Liver (tissue), 9 donors: ENCODE data around the gene RERE. TPM values are rescaled to one million over a fixed set of nuclear protein-coding genes. Genes with fewer than 3 reads are reported as not detected.

Source experiments
- DNase-seq: peaks from one replicate; pipeline ENCODE4 v3.0.0-alpha.2; 2017; ENCODE audit warnings: low spot score
- H3K27ac ChIP-seq, 2 donors: one replicate each; pipeline ENCODE4 v1.7.0; 2013; ENCODE audit warnings: inconsistent platforms in 2 of 2, low read length in 2 of 2, control low read depth in 1 of 2, low read depth in 1 of 2, mild to moderate bottlenecking in 1 of 2
- H3K27me3 ChIP-seq, 4 donors: one replicate each; pipeline versions ENCODE4 v1.6.1 to v1.7.0; 2013; ENCODE audit warnings: low read length in 3 of 4, inconsistent platforms in 1 of 4, mild to moderate bottlenecking in 1 of 4, moderate library complexity in 1 of 4; ENCODE audit not compliant: control insufficient read depth in 4 of 4, insufficient read depth in 4 of 4
- H3K36me3 ChIP-seq, 4 donors: one replicate each; pipeline versions ENCODE4 v1.6.1 to v1.7.0; 2013; ENCODE audit warnings: low read length in 3 of 4, mild to moderate bottlenecking in 3 of 4, low read depth in 1 of 4, moderate library complexity in 1 of 4; ENCODE audit not compliant: control insufficient read depth in 4 of 4, insufficient read depth in 3 of 4
- H3K4me1 ChIP-seq, 4 donors: one replicate each; pipeline versions ENCODE4 v1.6.1 to v1.7.0; 2013; ENCODE audit warnings: low read length in 3 of 4, mild to moderate bottlenecking in 3 of 4, moderate library complexity in 1 of 4; ENCODE audit not compliant: control insufficient read depth in 4 of 4, insufficient read depth in 4 of 4
- H3K4me3 ChIP-seq, 3 donors: one replicate each; pipeline versions ENCODE4 v1.6.1 to v1.7.0; 2013; ENCODE audit warnings: low read length in 3 of 3, control low read depth in 1 of 3, low read depth in 1 of 3, mild to moderate bottlenecking in 1 of 3
- H3K9ac ChIP-seq, 2 donors: one replicate each; pipeline ENCODE4 v1.7.0; 2013; ENCODE audit warnings: low read length in 2 of 2, mild to moderate bottlenecking in 2 of 2, moderate library complexity in 2 of 2, control low read depth in 1 of 2, low read depth in 1 of 2
- H3K9me3 ChIP-seq, 4 donors: one replicate each; pipeline versions ENCODE4 v1.6.1 to v1.7.0; 2013; ENCODE audit warnings: low read length in 3 of 4; ENCODE audit not compliant: control insufficient read depth in 4 of 4
- CTCF ChIP-seq: fragments of 150-350 bp; IDR thresholded peaks from 2 replicates; pipeline ENCODE4 v1.5.1; 2017; ENCODE audit warnings: improper control_type of control experiment, low read depth, low read length; ENCODE audit not compliant: missing input control
- EGR1 ChIP-seq, 2 donors: IDR thresholded peaks; 2 replicates each; pipeline ENCODE4 v1.6.1; 2016 to 2018; ENCODE audit warnings: antibody characterized with exemption in 2 of 2, low read depth in 2 of 2
- FOXA1 ChIP-seq: IDR thresholded peaks from 2 replicates; pipeline ENCODE4 v1.6.1; 2016; ENCODE audit warnings: antibody characterized with exemption
- FOXA2 ChIP-seq: IDR thresholded peaks from 2 replicates; pipeline ENCODE4 v1.6.1; 2016; ENCODE audit warnings: antibody characterized with exemption
- GABPA ChIP-seq, 2 donors: IDR thresholded peaks in 1 of 2; conservative IDR thresholded peaks in 1 of 2; 2 replicates each; pipeline ENCODE4 v1.6.1; 2016; ENCODE audit warnings: antibody characterized with exemption in 2 of 2, mild to moderate bottlenecking in 1 of 2, moderate library complexity in 1 of 2
- HNF4A ChIP-seq, 2 donors: conservative IDR thresholded peaks; 2 replicates each; pipeline ENCODE4 v1.6.1; 2016; ENCODE audit warnings: antibody characterized with exemption in 2 of 2, mild to moderate bottlenecking in 2 of 2
- HNF4G ChIP-seq: IDR thresholded peaks from 2 replicates; pipeline ENCODE4 v1.6.1; 2016; ENCODE audit warnings: antibody characterized with exemption
- JUND ChIP-seq, 2 donors: IDR thresholded peaks; 2 replicates each; pipeline ENCODE4 v1.6.1; 2016; ENCODE audit warnings: antibody characterized with exemption in 2 of 2
- NR2F2 ChIP-seq: IDR thresholded peaks from 2 replicates; pipeline ENCODE4 v1.6.1; 2016; ENCODE audit warnings: antibody characterized with exemption
- REST ChIP-seq: IDR thresholded peaks from 2 replicates; pipeline ENCODE4 v1.6.1; 2016; ENCODE audit warnings: antibody characterized with exemption, mild to moderate bottlenecking
- RXRA ChIP-seq, 2 donors: IDR thresholded peaks; 2 replicates each; pipeline ENCODE4 v1.6.1; 2017 to 2018; ENCODE audit warnings: antibody characterized with exemption in 2 of 2, mild to moderate bottlenecking in 1 of 2
- SP1 ChIP-seq: IDR thresholded peaks from 2 replicates; pipeline ENCODE4 v1.6.1; 2018; ENCODE audit warnings: antibody characterized with exemption, mild to moderate bottlenecking
- TAF1 ChIP-seq: conservative IDR thresholded peaks from 2 replicates; pipeline ENCODE4 v1.6.1; 2016; ENCODE audit warnings: antibody characterized with exemption, mild to moderate bottlenecking
- YY1 ChIP-seq: IDR thresholded peaks from 2 replicates; pipeline ENCODE4 v1.6.1; 2016; ENCODE audit warnings: antibody characterized with exemption, mild to moderate bottlenecking
- ZBTB33 ChIP-seq: IDR thresholded peaks from 2 replicates; pipeline ENCODE4 v1.6.1; 2016; ENCODE audit warnings: antibody characterized with exemption
- WGBS: extraction: QIAGEN DNeasy Blood & Tissue Kit; methylation state at CpG from one replicate; pipeline ENCODE4 v1.1.7; 2013; 5-methylcytosine and 5-hydroxymethylcytosine counted together
- polyA plus RNA-seq, 2 donors: library from polyadenylated mRNA; stranded (reverse) in 1 of 2; unstranded in 1 of 2; fragments of 200-250 nt in 1 of 2; fragments of >200 nt in 1 of 2; fragmentation: Nextera tagmentation in 1 of 2; extraction: Ambion mirVana in 1 of 2; gene quantifications; one replicate each; pipeline versions ENCODE4 v1.2.1 to v1.2.3, GENCODE V29; 2013 to 2015
- total RNA-seq, 2 donors: library from RNA; depleted of rRNA; stranded (reverse); fragments of >200 nt; gene quantifications; one replicate each; pipeline ENCODE4 v1.2.3, GENCODE V29; 2014
- TF ChIP-seq, protein P1 (sequence below): IDR thresholded peaks from 2 replicates; pipeline ENCODE4 v1.6.1; 2016; ENCODE audit warnings: antibody characterized with exemption
- donor health status: healthy.
- donor health status: healthy.
- donor health status: healthy.
- donor health status: healthy.
- donor health status: healthy.

The RERE gene
- total and polyA plus RNA-seq, 4 donors: 9.8 to 49.1 (median 24.8) TPM

DNA sequence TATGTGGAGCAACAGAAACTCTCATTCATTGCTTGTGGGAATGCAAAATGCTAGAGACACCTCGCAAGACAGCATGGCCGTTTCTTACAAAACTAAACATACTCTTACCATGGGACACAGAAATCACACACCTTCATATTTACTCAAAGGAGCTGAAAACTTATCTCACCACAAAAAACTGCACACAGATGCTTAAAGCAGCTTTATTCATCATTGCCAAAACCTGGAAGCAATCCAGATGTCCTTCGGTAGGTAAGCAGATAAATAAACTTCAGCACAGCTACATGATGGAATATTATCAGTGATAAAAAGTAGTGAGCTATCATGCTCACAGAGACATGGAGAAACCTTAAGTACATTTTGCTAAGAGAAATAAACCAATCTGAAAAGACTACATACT is 124.3 kb downstream of the RERE start:
- Histone ChIP-seq H3K27ac (no peak overlapping the region), H3K36me3 (no peaks in the 10 kb centered on the region), H3K4me1 (no peaks in the 10 kb centered on the region), H3K27me3 (no peaks in the 10 kb centered on the region), H3K9me3 (no peaks in the 10 kb centered on the region), H3K9ac (no peak overlapping the region), H3K4me3 (no peak overlapping the region)
- no peak for TF ChIP-seq REST
- TF ChIP-seq ZBTB33: no peak
- no peak for TF ChIP-seq SP1
- no peak for TF ChIP-seq GABPA (IDR thresholded peaks at IDR 0.05 in 1 of 2, conservative IDR thresholded peaks at IDR 0.05 in 1 of 2)
- TF ChIP-seq HNF4A (conservative IDR thresholded peaks at IDR 0.05): no peak
- TF ChIP-seq RXRA (IDR thresholded peaks at IDR 0.05): no peak
- no peak for TF ChIP-seq EGR1 (IDR thresholded peaks at IDR 0.05; ENCODE audit: low read depth in 2 of 2)
- no peak for TF ChIP-seq HNF4G
- no peak for TF ChIP-seq YY1
- TF ChIP-seq NR2F2: no peak
- no peak for TF ChIP-seq FOXA1
- DNase-seq: no peak
- 68% methylated on average over 3 of the region's 3 CpGs for WGBS

DNA sequence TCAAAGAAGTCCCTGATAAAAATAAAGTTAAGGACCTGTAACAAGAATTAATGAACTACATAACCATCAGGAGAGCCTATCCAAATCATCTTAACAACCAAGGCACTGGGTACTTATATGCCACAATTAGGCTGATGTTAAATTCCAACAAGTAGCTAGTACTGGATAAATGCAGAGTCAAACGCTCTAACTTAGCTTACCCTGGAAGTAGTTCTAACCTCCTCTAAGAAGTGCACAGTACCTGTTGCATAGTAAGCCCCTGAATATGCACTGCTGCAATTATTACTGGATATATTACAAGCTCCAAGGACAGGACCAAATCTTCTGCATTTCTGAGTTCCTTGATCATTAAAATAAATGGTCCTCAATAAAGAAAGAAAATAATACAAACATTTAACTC is 125.8 kb downstream of the RERE start:
- Histone ChIP-seq H3K27me3 (no peaks in the 10 kb centered on the region), H3K36me3 (no peaks in the 10 kb centered on the region), H3K9me3 (no peaks in the 10 kb centered on the region), H3K27ac (no peak overlapping the region), H3K4me3 (no peak overlapping the region), H3K9ac (no peak overlapping the region), H3K4me1 (no peaks in the 10 kb centered on the region)
- TF ChIP-seq, protein P1, sequence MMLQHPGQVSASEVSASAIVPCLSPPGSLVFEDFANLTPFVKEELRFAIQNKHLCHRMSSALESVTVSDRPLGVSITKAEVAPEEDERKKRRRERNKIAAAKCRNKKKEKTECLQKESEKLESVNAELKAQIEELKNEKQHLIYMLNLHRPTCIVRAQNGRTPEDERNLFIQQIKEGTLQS: no peak
- TF ChIP-seq FOXA1 (no peak), GABPA (IDR thresholded peaks at IDR 0.05 in 1 of 2, conservative IDR thresholded peaks at IDR 0.05 in 1 of 2) (no peak), SP1 (no peak), TAF1 (no peak), NR2F2 (no peak), FOXA2 (no peak), YY1 (no peak), CTCF (no peak), ZBTB33 (no peak), REST (no peak), RXRA (IDR thresholded peaks at IDR 0.05) (no peak), EGR1 (IDR thresholded peaks at IDR 0.05; ENCODE audit: low read depth in 2 of 2) (no peak), JUND (IDR thresholded peaks at IDR 0.05) (no peak), HNF4A (conservative IDR thresholded peaks at IDR 0.05) (no peak), HNF4G (no peak)
- no peak for DNase-seq
- 91% methylated on average over 1 of the region's 1 CpG for WGBS
